GM18502 (cell line): ENCODE results near the gene ZGRF1.
A peak's percentile ranks its signal among the peaks of the same experiment; 100 is the strongest.
"Not testable (repeated sequence)": the region's sequence is repeated elsewhere in the genome, so short reads cannot be mapped to it uniquely, and the experiment has no call there.

ENCODE experiments used
- ATAC-seq: cut with Tn5 transposase; IDR thresholded peaks from one replicate; pipeline ENCODE4 v1.9.1; 2021; ENCODE audit warnings: mild to moderate bottlenecking; ENCODE audit not compliant: unreplicated experiment, poor library complexity

ZGRF1 gene

GRCh38 chr4:112517911-112518310 is 118.8 kb downstream of the ZGRF1 start:
- ATAC-seq: no peak

- peak; percentile 32 for ATAC-seq
Measured at GRCh38 chr4:112517067-112517634, 119.6 kb downstream of the ZGRF1 start.

DNA sequence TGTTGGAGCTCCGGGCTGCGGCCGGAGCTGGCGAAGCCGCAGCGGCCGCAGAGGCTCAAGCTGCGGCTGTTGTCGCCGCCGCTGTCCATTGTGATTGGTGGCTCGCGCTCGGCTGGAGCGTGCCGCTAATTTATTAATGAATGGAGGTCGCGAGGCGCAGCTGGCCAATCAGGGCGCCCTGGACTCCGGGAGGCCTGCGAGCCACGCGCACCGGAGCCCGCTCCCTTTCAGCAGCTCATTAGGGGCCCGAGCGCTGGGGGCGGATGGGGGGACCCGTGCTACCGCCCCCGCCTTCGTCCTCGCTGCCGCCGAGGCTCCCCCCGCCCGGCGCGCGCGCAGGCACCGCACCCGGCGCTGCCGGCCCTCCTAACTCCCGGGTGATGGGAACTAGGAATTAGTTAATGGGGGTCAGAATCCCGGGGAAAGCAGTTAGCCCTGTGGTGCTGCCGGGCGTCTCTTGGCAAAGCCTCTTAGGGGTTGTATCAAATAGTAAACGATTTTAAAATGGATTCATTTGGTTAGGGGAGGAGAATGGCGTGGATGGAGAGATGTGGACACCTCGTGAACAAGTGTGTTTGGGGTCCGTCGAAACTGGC is 120.1 kb downstream of the ZGRF1 start:
- ATAC-seq: peak; percentile 16

- ATAC-seq: no peak
Measured at GRCh38 chr4:112516066-112516470, 120.6 kb downstream of the ZGRF1 start, which contains the start of gene NEUROG2. TSS of gene NEUROG2 (minus strand) at chr4:112516180. CDS start at chr4:112515475, 705 bp downstream.

GRCh38 chr4:112515198-112516065 is 121.3 kb downstream of the ZGRF1 start:
- ATAC-seq: peak; percentile 41

- ATAC-seq: peak; percentile 13
Measured at GRCh38 chr4:112514647-112515197, 122.0 kb downstream of the ZGRF1 start.

- no peak for ATAC-seq
Measured at GRCh38 chr4:112513971-112514646, 122.6 kb downstream of the ZGRF1 start.

- ATAC-seq: no peak
Measured at GRCh38 chr4:112511803-112512118, 124.9 kb downstream of the ZGRF1 start.

DNA sequence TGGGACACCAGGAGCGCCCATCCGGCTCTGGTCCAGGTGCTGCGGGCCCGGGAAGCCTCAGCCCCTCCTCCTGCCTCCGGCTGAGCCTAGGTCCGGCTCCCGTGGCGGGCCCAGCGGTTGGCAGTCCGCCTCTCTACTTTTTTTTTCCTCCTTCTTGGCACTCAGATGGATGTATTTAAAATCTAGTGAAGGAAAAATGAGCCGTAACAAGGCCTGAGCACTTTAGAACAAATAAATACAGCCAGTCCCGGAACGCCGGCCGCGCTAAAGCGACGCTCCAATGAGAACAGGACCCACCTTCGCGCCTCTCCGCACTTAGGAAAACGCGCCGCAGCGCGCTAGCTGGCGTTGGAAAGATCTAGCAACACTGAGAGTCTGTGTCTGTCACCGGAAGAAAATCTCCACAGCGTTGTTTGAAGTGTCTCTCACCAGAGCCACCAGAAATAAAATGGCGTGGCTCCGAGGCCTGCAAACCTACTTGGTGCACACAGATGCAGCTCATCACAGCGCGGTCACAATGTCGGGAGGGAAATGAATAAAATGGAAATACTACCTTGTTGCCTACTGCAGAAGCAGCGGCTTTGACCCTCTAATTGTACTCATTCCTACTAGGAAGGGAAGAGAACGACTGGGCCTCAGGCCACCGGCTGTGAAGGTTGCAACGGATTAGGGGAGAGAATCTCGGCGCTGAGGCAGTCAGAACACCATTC is 125.5 kb downstream of the ZGRF1 start:
- no peak for ATAC-seq

- no peak for ATAC-seq
Measured at GRCh38 chr4:112510291-112511092, 126.2 kb downstream of the ZGRF1 start.

DNA sequence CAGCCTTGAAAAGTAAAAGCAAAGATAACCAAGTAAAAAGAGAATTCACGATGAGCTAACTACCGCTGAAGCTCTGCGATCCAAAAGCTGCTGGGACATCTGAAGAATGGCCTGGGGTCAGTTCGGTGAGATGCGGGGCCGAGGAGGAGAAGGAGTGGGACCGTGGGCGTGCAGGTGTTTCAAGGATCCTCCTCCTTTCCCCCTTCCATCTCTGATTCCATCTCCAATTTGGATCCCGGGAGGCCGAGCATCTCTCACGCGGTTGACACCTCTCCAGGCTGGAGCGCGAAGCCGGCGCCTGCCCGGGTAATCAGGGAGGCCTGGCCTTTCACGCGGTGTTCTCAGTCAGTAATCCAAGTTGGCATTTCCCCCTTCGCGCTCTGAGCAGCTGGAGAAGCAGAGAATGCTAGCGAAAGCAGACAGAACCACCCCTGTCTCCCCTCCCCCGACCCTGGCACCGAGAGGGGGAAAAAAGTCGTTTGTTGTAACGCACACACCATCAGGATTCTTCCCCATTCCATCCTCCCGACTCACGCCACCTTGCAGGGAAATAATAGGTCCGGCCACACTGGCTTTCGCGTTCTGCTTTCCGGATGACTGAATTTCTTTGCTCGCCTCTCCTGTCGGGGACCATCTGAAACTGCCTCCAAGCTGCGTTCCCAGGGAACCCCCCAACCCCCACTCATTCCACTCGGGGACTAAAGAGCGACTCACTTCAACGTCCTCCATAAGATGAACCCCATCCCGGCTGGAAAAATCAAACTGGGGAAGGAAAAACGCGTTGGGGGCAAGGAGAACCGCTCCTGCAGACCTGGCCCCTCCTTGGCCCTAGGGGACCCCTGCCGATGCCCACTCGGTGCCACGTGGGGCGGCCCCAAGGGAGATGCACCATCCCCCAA is 127.2 kb downstream of the ZGRF1 start:
- no peak for ATAC-seq

DNA sequence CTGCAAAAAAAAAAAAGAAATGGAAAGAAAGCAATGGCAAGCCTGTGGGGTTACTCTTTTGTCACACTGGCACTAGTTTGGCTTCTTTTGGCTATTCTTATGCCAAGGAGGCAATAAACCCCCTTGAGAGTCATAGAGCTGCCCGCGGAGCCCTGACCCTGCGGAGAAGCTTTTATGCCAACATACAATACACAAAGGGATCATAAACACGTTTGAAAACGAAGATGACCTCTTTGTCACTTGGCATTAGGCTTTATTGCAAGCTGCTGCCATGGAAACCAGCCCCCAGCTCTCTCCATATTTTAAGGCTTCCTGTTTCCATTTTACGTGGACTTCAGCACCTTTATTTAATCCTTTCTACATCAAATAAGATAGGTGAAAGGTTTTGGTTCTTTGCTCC is 128.4 kb downstream of the ZGRF1 start:
- no peak for ATAC-seq

GRCh38 chr4:112504807-112505206 is 131.9 kb downstream of the ZGRF1 start:
- no peak for ATAC-seq

DNA sequence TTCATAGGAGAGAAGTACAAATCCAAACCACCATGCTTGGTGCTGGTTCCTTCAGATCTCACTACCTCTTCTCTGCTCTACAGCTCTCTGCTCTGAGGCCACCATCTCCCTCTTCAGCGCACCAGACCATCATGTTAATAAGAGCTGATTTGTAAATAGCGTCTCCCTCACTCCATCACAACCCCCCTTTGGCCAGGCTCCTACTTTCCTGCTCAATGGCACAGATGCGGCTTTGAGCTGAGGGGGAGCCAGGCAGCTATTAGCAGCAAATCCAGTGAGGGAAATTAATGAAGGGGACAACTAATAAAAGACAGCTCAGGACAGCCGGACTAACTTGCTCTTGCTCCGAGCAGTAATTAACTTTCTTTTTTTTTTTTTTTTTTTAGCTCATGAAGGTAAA is 133.8 kb downstream of the ZGRF1 start:
- no peak for ATAC-seq

DNA sequence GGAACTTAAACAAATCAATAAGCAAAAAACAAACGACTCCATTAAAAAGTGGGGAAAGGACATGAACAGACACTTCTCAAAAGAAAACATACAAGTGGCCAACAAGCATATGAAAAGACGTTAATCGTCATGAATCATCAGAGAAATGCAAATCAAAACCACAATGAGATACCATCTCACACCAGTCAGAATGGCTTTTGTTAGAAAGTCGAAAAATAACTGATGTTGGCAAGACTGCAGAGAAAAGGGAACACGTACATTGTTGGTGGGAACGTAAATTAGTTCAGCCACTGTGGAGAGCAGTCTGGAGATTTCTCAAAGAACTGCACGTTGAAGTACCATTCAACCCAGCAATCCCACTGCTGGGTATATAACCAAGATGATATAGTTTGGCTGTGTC is 144.4 kb downstream of the ZGRF1 start:
- no peak for ATAC-seq

DNA sequence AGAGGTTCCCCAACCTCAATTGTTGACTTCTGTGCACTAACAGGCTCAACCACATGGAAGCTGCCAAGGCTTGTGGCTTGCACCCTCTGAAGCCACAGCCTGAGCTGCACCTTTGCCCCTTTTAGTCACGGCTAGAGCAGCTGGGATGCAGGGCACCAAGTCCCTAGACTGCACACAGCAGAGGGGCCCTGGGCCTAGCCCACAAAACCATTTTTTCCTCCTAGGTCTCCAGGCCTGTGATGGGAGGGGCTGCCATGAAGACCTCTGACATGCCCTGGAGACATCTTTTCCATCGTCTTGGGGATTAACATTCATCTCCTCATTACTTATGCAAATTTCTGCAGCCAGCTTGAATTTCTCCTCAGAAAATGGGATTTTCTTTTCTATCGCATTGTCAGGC is 145.9 kb downstream of the ZGRF1 start:
- not testable (repeated sequence) for ATAC-seq
